Adrenal gland (tissue), 12 donors: ENCODE results near the gene NADSYN1. TPM values are rescaled to one million over a fixed set of nuclear protein-coding genes. Genes with fewer than 3 reads are reported as not detected.

Experiments
- DNase-seq, 7 donors: peaks; one replicate each; pipeline ENCODE4 v3.0.0-alpha.2; 2019 to 2020
- H3K27ac ChIP-seq, 5 donors: fragments of 200-600 bp; sonication (generic) in 4 of 5; 1 replicate in 3 of 5; 2 replicates in 2 of 5; pipeline versions ENCODE4 v1.5.1 to v1.8.0; 2016 to 2020; ENCODE audit warnings: mild to moderate bottlenecking in 1 of 5
- H3K27me3 ChIP-seq: fragments of 200-600 bp; 2 replicates; pipeline ENCODE4 v1.8.0; 2021
- H3K36me3 ChIP-seq, 2 donors: fragments of 200-600 bp; replicated peaks in 1 of 2; 1 replicate in 1 of 2; 2 replicates in 1 of 2; pipeline versions ENCODE4 v1.5.1 to v1.8.0; 2018 to 2022
- H3K4me1 ChIP-seq, 2 donors: fragments of 200-600 bp; replicated peaks in 1 of 2; 1 replicate in 1 of 2; 2 replicates in 1 of 2; pipeline versions ENCODE4 v1.5.1 to v1.8.0; 2018 to 2021
- H3K4me3 ChIP-seq, 4 donors: fragments of 200-600 bp; sonication (generic) in 3 of 4; one replicate each; pipeline ENCODE4 v1.5.1; 2016 to 2018
- H3K9me3 ChIP-seq, 3 donors: fragments of 200-600 bp; sonication (generic) in 1 of 3; replicated peaks in 1 of 3; 1 replicate in 2 of 3; 2 replicates in 1 of 3; pipeline versions ENCODE4 v1.5.1 to v1.8.0; 2016 to 2021
- POLR2A ChIP-seq, 2 donors: fragments of 450-650 bp; IDR thresholded peaks; one replicate each; pipeline ENCODE4 v1.6.1; 2017; ENCODE audit warnings: antibody characterized with exemption in 2 of 2, mild to moderate bottlenecking in 2 of 2, moderate library complexity in 1 of 2
- WGBS, 4 donors: extraction: QIAGEN DNeasy Blood & Tissue Kit in 2 of 4; methylation state at CpG; one replicate each; pipeline versions ENCODE4 v1.1.5 to v1.1.7; 2013 to 2017; 5-methylcytosine and 5-hydroxymethylcytosine counted together
- intact Hi-C, 2 donors: fragments of 100-400 bp; cut with DNase I; formaldehyde crosslinking; loops; one replicate each; pipeline versions ENCODE4 v1.14.1 to v1.15.0; 2022 to 2023
- polyA plus RNA-seq, 3 donors: library from polyadenylated mRNA; stranded (reverse); fragments of 200-250 nt in 2 of 3; fragments of 350-450 nt in 1 of 3; fragmentation: Illumina TruSeq in 1 of 3; extraction: RNeasy Lipid Tissue Mini Kit (QIAGEN cat#74804) in 1 of 3; gene quantifications; one replicate each; pipeline ENCODE4 v1.2.3, GENCODE V29; 2013 to 2014
- total RNA-seq, 9 donors: library from RNA; depleted of rRNA in 4 of 9; stranded (reverse); fragments of >200 nt in 4 of 9; fragments of 120-200 nt in 1 of 9; fragmentation: NEBNext Ultra II Directional in 1 of 9; extraction: Animal tissue kit (Norgen Biotek cat#: 25700) in 1 of 9; gene quantifications; one replicate each; pipeline versions ENCODE4 v1.1.0 to v1.2.4, GENCODE V29; 2013 to 2023
- TF ChIP-seq, protein P1 (sequence below), 6 experiments: fragments of 450-650 bp in 4 of 6; fragments of 200-600 bp in 2 of 6; sonication (generic) in 1 of 6; IDR thresholded peaks; 1 replicate in 5 of 6; 2 replicates in 1 of 6; pipeline versions ENCODE4 v1.5.1 to v1.8.0; 2016 to 2021; ENCODE audit warnings: antibody characterized with exemption in 6 of 6, mild to moderate bottlenecking in 2 of 6, moderate library complexity in 1 of 6
- donor health status: healthy with polysubstance abuse.
- donor health status: Bipolar disorder and iron deficiency.
- donor health status: DM: yes; HTN: yes; CAD: no.
- donor health status: DM: no; HTN: no; CAD: no.
- donor health status: DM: no; HTN: no; CAD: no.
- donor health status: DM: yes; HTN: yes; CAD: no.

The NADSYN1 gene
- total and polyA plus RNA-seq, 12 donors, result 37.1 to 128 (median 58.5) TPM

DNA sequence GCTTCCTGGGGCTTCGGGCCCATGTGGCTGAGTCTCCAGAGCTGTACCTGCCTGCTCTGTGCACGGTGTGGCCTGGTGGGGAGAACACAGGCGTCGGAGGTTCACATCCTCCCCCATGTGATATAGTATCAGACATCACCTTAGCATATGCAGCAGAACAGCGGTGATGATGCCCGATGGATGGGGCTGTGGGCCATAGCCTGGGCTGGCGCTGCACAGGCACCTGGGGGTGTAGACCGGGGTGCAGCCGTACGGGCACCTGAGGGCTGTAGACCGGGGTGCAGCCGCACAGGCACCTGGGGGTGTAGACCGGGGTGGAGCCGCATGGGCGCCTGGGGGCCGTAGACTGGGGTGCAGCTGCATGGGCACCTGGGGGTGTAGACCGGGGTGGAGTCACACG is 29.2 kb downstream of the NADSYN1 start:
- H3K36me3 ChIP-seq, result peaks cover 0 to 73% of the 10 kb centered on the region in 2 donors
- WGBS, 4 donors, result 90 to 99% (median 96%) methylated on average over 8 to 18 of the region's 18 CpGs
- no peaks in the 10 kb centered on the region for H3K4me1 ChIP-seq
- DNase-seq, result no peak
- H3K9me3 ChIP-seq, result no peaks in the 10 kb centered on the region
- H3K27me3 ChIP-seq, result no peaks in the 10 kb centered on the region
- no peak overlapping the region for H3K27ac ChIP-seq
- intact Hi-C loops, result no loop called here
- no peak overlapping the region for H3K4me3 ChIP-seq
- no peak for TF ChIP-seq POLR2A (IDR thresholded peaks at IDR 0.05)
- TF ChIP-seq, protein P1, sequence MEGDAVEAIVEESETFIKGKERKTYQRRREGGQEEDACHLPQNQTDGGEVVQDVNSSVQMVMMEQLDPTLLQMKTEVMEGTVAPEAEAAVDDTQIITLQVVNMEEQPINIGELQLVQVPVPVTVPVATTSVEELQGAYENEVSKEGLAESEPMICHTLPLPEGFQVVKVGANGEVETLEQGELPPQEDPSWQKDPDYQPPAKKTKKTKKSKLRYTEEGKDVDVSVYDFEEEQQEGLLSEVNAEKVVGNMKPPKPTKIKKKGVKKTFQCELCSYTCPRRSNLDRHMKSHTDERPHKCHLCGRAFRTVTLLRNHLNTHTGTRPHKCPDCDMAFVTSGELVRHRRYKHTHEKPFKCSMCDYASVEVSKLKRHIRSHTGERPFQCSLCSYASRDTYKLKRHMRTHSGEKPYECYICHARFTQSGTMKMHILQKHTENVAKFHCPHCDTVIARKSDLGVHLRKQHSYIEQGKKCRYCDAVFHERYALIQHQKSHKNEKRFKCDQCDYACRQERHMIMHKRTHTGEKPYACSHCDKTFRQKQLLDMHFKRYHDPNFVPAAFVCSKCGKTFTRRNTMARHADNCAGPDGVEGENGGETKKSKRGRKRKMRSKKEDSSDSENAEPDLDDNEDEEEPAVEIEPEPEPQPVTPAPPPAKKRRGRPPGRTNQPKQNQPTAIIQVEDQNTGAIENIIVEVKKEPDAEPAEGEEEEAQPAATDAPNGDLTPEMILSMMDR (IDR thresholded peaks at IDR 0.05), result no peak

DNA sequence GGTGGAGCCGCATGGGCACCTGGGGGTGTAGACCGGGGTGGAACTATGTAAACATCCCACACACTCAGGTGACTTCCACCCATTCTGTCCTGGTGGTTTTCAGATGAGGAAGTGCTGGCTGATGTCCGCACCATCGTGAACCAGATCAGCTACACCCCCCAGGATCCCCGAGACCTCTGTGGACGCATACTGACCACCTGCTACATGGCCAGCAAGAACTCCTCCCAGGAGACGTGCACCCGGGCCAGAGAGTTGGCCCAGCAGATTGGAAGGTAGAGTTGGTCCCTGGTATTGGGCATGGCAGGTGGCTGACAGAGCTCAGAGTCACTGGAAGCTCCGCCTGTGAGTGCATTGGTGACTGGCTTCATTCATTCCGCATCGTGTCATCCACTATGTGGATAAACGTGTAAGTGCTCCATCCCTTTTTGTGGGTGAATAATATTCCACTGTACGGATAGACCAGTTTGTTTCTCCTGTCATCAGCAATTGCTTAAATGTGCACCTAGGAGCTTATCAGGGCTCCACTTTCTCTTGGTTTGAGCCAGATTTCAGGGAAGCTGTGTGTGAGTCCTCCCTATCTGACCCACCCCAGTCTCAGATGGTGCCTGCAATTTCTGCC is 29.9 kb downstream of the NADSYN1 start:
- Histone ChIP-seq H3K4me1 (no peaks in the 10 kb centered on the region), H3K9me3 (no peaks in the 10 kb centered on the region), H3K4me3 (no peak overlapping the region), H3K36me3 (peaks cover 0 to 68% of the 10 kb centered on the region in 2 donors), H3K27ac (no peak overlapping the region), H3K27me3 (no peaks in the 10 kb centered on the region)
- TF ChIP-seq, protein P1 (IDR thresholded peaks at IDR 0.05), result no peak
- no peak for TF ChIP-seq POLR2A (IDR thresholded peaks at IDR 0.05)
- DNase-seq, result no peak
- 93 to 99% (median 96%) methylated on average over 9 to 13 of the region's 13 CpGs for WGBS, 4 donors
- intact Hi-C loops, result no loop called here

DNA sequence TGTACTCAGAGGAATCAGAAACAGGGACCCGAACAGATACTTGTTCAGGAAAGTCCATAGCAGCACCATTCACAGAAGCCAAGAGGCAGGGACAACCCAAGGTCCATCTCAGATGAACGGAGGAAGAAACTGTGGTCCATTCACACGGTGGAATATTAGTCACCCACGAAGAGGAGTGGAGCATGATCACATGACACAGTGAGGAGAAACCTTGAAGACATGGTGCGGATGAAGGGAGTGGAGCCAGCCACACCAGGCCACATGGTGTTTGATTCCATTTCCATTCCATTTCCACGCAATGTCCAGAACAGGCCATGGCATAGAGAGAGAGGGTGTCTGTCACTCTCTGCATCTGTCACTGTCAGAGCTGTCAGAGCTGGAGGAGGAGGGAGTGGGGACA is 30.7 kb downstream of the NADSYN1 start:
- DNase-seq, result no peak

DNA sequence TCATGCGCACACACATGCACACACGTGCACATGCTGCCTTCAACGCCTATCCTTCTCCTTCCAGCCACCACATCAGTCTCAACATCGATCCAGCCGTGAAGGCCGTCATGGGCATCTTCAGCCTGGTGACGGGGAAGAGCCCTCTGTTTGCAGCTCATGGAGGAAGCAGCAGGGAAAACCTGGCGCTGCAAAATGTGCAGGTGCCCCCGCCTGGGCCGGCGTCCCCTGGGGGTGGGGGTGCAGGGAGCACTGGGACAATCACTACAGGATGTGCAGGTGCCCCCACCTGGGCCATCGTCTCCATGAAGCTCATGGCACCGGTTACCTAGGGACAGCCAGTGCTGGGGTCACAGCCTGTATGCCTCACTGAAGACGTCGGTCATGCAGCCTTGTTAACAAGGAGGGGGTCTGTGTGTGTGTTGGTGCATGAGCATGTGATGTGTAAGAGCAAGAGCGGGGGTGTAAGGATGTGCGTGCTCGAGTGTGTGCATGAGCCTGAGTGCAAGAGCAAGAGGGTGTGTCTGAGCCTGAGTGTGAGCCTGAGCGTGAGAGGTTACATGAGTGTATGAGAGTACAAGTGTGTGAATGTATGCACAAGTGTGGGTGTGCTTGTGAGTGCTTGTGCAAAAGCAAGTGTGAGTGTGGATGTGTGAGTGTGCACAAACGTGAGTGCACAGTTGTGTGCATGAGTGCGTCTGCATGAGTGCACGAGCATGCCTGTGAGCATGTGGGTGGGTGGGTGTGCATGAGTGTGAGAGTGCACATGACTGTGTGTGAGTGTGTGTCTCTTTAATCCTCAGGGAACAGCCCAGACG is 31.5 kb downstream of the NADSYN1 start:
- no peak overlapping the region for H3K27ac ChIP-seq
- intact Hi-C loops, result no loop called here
- H3K27me3 ChIP-seq, result no peaks in the 10 kb centered on the region
- H3K36me3 ChIP-seq, result peaks cover 0 to 55% of the 10 kb centered on the region in 2 donors
- H3K9me3 ChIP-seq, result no peaks in the 10 kb centered on the region
- 91 to 94% (median 93%) methylated on average over 18 to 23 of the region's 23 CpGs for WGBS, 4 donors
- TF ChIP-seq, protein P1 (IDR thresholded peaks at IDR 0.05), result no peak
- no peak for TF ChIP-seq POLR2A (IDR thresholded peaks at IDR 0.05)
- no peak overlapping the region for H3K4me3 ChIP-seq
- peak in 1 of 7 donors; percentile 3 for DNase-seq
- H3K4me1 ChIP-seq, result no peaks in the 10 kb centered on the region

More for the DNA sequence above, 30.7 kb downstream of the NADSYN1 start:
- intact Hi-C loops, result no loop called here
- Histone ChIP-seq H3K4me1 (no peaks in the 10 kb centered on the region), H3K4me3 (no peak overlapping the region), H3K27me3 (no peaks in the 10 kb centered on the region), H3K9me3 (no peaks in the 10 kb centered on the region), H3K27ac (no peak overlapping the region), H3K36me3 (peaks cover 0 to 62% of the 10 kb centered on the region in 2 donors)
- whole genome bisulfite sequencing, 4 donors, result 83 to 94% (median 92%) methylated on average over 6 of the region's 6 CpGs
- no peak for TF ChIP-seq POLR2A (IDR thresholded peaks at IDR 0.05)
- TF ChIP-seq, protein P1 (IDR thresholded peaks at IDR 0.05), result no peak
